ENCODE results near the gene ST7L. TPM values are rescaled to one million over a fixed set of nuclear protein-coding genes. Genes with fewer than 3 reads are reported as not detected.

Gene ST7L
- total and polyA plus RNA-seq, 2 donors (not counting 1 experiment from before 2014, with no cell fraction given) = 14.6 to 18.0 TPM

DNA sequence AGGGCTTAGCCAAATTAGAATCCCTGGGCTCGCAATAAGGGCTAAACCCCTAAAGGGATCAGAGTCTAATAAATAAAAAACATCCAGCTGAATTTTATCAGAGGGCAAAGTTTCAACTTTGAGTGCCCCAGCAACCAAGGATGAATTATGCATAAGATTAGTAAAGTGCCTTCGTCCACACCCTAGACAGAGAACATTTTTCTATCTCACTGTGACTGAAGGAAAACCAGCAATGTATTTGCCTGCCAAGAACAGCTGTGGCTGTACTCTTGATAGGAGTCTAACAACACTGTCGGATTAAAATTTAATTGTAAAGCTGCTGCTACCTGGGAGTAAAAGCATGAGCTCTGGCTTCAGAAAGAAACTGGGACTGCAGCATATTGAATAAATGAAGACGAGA, 86.9 kb downstream of the ST7L start:
- H3K27ac ChIP-seq (ENCODE audit: insufficient read depth, low read length) = no peak overlapping the region
- DNase-seq (ENCODE audit: low read depth in 2 of 2) = peak in 1 of 2 donors; percentile 46
- H3K4me1 ChIP-seq (ENCODE audit: control insufficient read depth, extremely low read depth, insufficient read depth, low read length) = peaks cover 13% of the 10 kb centered on the region
- no peak overlapping the region for H3K4me3 ChIP-seq (replicated peaks in 1 of 4; ENCODE audit: control extremely low read depth in 1 of 4, insufficient read depth in 1 of 4, low read depth in 3 of 4, low read length in 4 of 4)
- H2AFZ ChIP-seq (ENCODE audit: low read length) = no peak overlapping the region
- no peaks in the 10 kb centered on the region for H3K79me2 ChIP-seq (ENCODE audit: control insufficient read depth, insufficient read depth, low read length)
- no peak overlapping the region for H3K9ac ChIP-seq (ENCODE audit: insufficient read depth, low read length)
- H3K9me3 ChIP-seq (ENCODE audit: control insufficient read depth, insufficient read depth, low read depth, low read length) = no peaks in the 10 kb centered on the region
- no peak overlapping the region for H3K4me2 ChIP-seq (ENCODE audit: extremely low read depth, insufficient read depth, low read length)
- H3K27me3 ChIP-seq (ENCODE audit: control insufficient read depth, insufficient read depth, low read length) = no peaks in the 10 kb centered on the region
- H3K36me3 ChIP-seq (ENCODE audit: control insufficient read depth, insufficient read depth, low read length) = peaks cover 3% of the 10 kb centered on the region
- H4K20me1 ChIP-seq (ENCODE audit: control insufficient read depth, extremely low read depth, insufficient read depth, low read length) = no peaks in the 10 kb centered on the region
- TF ChIP-seq, protein P1, sequence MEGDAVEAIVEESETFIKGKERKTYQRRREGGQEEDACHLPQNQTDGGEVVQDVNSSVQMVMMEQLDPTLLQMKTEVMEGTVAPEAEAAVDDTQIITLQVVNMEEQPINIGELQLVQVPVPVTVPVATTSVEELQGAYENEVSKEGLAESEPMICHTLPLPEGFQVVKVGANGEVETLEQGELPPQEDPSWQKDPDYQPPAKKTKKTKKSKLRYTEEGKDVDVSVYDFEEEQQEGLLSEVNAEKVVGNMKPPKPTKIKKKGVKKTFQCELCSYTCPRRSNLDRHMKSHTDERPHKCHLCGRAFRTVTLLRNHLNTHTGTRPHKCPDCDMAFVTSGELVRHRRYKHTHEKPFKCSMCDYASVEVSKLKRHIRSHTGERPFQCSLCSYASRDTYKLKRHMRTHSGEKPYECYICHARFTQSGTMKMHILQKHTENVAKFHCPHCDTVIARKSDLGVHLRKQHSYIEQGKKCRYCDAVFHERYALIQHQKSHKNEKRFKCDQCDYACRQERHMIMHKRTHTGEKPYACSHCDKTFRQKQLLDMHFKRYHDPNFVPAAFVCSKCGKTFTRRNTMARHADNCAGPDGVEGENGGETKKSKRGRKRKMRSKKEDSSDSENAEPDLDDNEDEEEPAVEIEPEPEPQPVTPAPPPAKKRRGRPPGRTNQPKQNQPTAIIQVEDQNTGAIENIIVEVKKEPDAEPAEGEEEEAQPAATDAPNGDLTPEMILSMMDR (conservative IDR thresholded peaks at IDR 0.05 in 1 of 2, IDR thresholded peaks at IDR 0.05 in 1 of 2; ENCODE audit: low read depth in 1 of 2, low read length in 2 of 2) = no peak
- TF ChIP-seq EZH2 (IDR thresholded peaks at IDR 0.05; ENCODE audit: low read length, missing control alignments) = no peak

GRCh38 chr1:112530832-112531231, 88.1 kb downstream of the ST7L start:
- DNase-seq (ENCODE audit: low read depth in 2 of 2) = no peak
- no peak overlapping the region for H3K4me3 ChIP-seq (replicated peaks in 1 of 4; ENCODE audit: control extremely low read depth in 1 of 4, insufficient read depth in 1 of 4, low read depth in 3 of 4, low read length in 4 of 4)
- no peak overlapping the region for H3K27ac ChIP-seq (ENCODE audit: insufficient read depth, low read length)
- peaks cover 17% of the 10 kb centered on the region for H3K4me1 ChIP-seq (ENCODE audit: control insufficient read depth, extremely low read depth, insufficient read depth, low read length)
- H3K9me3 ChIP-seq (ENCODE audit: control insufficient read depth, insufficient read depth, low read depth, low read length) = no peaks in the 10 kb centered on the region
- no peak overlapping the region for H3K4me2 ChIP-seq (ENCODE audit: extremely low read depth, insufficient read depth, low read length)
- no peak overlapping the region for H2AFZ ChIP-seq (ENCODE audit: low read length)
- TF ChIP-seq, protein P1 (conservative IDR thresholded peaks at IDR 0.05 in 1 of 2, IDR thresholded peaks at IDR 0.05 in 1 of 2; ENCODE audit: low read depth in 1 of 2, low read length in 2 of 2) = no peak
- no peak for TF ChIP-seq EZH2 (IDR thresholded peaks at IDR 0.05; ENCODE audit: low read length, missing control alignments)
- peaks cover 1% of the 10 kb centered on the region for H3K36me3 ChIP-seq (ENCODE audit: control insufficient read depth, insufficient read depth, low read length)
- H4K20me1 ChIP-seq (ENCODE audit: control insufficient read depth, extremely low read depth, insufficient read depth, low read length) = no peaks in the 10 kb centered on the region
- H3K27me3 ChIP-seq (ENCODE audit: control insufficient read depth, insufficient read depth, low read length) = no peaks in the 10 kb centered on the region
- H3K79me2 ChIP-seq (ENCODE audit: control insufficient read depth, insufficient read depth, low read length) = no peaks in the 10 kb centered on the region
- no peak overlapping the region for H3K9ac ChIP-seq (ENCODE audit: insufficient read depth, low read length)

- H3K36me3 ChIP-seq (ENCODE audit: control insufficient read depth, insufficient read depth, low read length) = no peaks in the 10 kb centered on the region
- H4K20me1 ChIP-seq (ENCODE audit: control insufficient read depth, extremely low read depth, insufficient read depth, low read length) = no peaks in the 10 kb centered on the region
- no peaks in the 10 kb centered on the region for H3K9me3 ChIP-seq (ENCODE audit: control insufficient read depth, insufficient read depth, low read depth, low read length)
- H3K27ac ChIP-seq (ENCODE audit: insufficient read depth, low read length) = no peak overlapping the region
- no peaks in the 10 kb centered on the region for H3K79me2 ChIP-seq (ENCODE audit: control insufficient read depth, insufficient read depth, low read length)
- H2AFZ ChIP-seq (ENCODE audit: low read length) = no peak overlapping the region
- no peak overlapping the region for H3K9ac ChIP-seq (ENCODE audit: insufficient read depth, low read length)
- H3K4me3 ChIP-seq (replicated peaks in 1 of 4; ENCODE audit: control extremely low read depth in 1 of 4, insufficient read depth in 1 of 4, low read depth in 3 of 4, low read length in 4 of 4) = no peak overlapping the region
- H3K4me1 ChIP-seq (ENCODE audit: control insufficient read depth, extremely low read depth, insufficient read depth, low read length) = peaks cover 17% of the 10 kb centered on the region
- H3K27me3 ChIP-seq (ENCODE audit: control insufficient read depth, insufficient read depth, low read length) = no peaks in the 10 kb centered on the region
- H3K4me2 ChIP-seq (ENCODE audit: extremely low read depth, insufficient read depth, low read length) = no peak overlapping the region
- DNase-seq (ENCODE audit: low read depth in 2 of 2) = peak; percentile 34 to 69
- TF ChIP-seq, protein P1 (conservative IDR thresholded peaks at IDR 0.05 in 1 of 2, IDR thresholded peaks at IDR 0.05 in 1 of 2; ENCODE audit: low read depth in 1 of 2, low read length in 2 of 2) = no peak
- TF ChIP-seq EZH2 (IDR thresholded peaks at IDR 0.05; ENCODE audit: low read length, missing control alignments) = no peak
Observed at GRCh38 chr1:112529301-112529700, 89.6 kb downstream of the ST7L start.

All from fibroblast of lung (primary cell).